Neutrophil (primary cell): ENCODE results near the gene UBL5.

ENCODE experiments used
- H3K27ac ChIP-seq: fragments of 200-600 bp; sonication (generic); 2 replicates; pipeline ENCODE4 v1.5.1; 2016; ENCODE audit warnings: mild to moderate bottlenecking, moderate library complexity
- H3K27me3 ChIP-seq: fragments of 200-600 bp; sonication (generic); 2 replicates; pipeline ENCODE4 v1.6.0; 2016; ENCODE audit warnings: mild to moderate bottlenecking
- H3K36me3 ChIP-seq: fragments of 200-600 bp; sonication (generic); 2 replicates; pipeline ENCODE4 v1.5.1; 2017
- H3K4me1 ChIP-seq, 2 experiments: fragments of 200-600 bp in 1 of 2; sonication (generic) in 1 of 2; 1 replicate in 1 of 2; 2 replicates in 1 of 2; pipeline versions ENCODE4 v1.5.1 to v1.6.1; 2013 to 2016; ENCODE audit warnings: low read depth in 1 of 2, low read length in 1 of 2, mild to moderate bottlenecking in 1 of 2, moderate library complexity in 1 of 2; ENCODE audit not compliant: control insufficient read depth in 1 of 2, insufficient read depth in 1 of 2
- H3K4me3 ChIP-seq, 2 experiments: fragments of 200-600 bp in 1 of 2; sonication (generic) in 1 of 2; 1 replicate in 1 of 2; 2 replicates in 1 of 2; pipeline ENCODE4 v1.5.1; 2013 to 2016; ENCODE audit warnings: low read depth in 1 of 2, low read length in 1 of 2, mild to moderate bottlenecking in 1 of 2, moderate library complexity in 1 of 2
- H3K9me3 ChIP-seq: fragments of 200-600 bp; sonication (generic); 2 replicates; pipeline ENCODE4 v1.5.1; 2016
- TF ChIP-seq, protein P1 (sequence below): fragments of 200-600 bp; sonication (generic); IDR thresholded peaks from 2 replicates; pipeline ENCODE4 v1.5.1; 2016; ENCODE audit warnings: antibody characterized with exemption

The UBL5 gene

GRCh38 chr19:9868983-9869617 is 41.4 kb downstream of the UBL5 start:
- H3K36me3 ChIP-seq = no peaks in the 10 kb centered on the region
- H3K4me3 ChIP-seq = no peak overlapping the region
- TF ChIP-seq, protein P1, sequence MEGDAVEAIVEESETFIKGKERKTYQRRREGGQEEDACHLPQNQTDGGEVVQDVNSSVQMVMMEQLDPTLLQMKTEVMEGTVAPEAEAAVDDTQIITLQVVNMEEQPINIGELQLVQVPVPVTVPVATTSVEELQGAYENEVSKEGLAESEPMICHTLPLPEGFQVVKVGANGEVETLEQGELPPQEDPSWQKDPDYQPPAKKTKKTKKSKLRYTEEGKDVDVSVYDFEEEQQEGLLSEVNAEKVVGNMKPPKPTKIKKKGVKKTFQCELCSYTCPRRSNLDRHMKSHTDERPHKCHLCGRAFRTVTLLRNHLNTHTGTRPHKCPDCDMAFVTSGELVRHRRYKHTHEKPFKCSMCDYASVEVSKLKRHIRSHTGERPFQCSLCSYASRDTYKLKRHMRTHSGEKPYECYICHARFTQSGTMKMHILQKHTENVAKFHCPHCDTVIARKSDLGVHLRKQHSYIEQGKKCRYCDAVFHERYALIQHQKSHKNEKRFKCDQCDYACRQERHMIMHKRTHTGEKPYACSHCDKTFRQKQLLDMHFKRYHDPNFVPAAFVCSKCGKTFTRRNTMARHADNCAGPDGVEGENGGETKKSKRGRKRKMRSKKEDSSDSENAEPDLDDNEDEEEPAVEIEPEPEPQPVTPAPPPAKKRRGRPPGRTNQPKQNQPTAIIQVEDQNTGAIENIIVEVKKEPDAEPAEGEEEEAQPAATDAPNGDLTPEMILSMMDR = no peak
- H3K4me1 ChIP-seq = no peaks in the 10 kb centered on the region
- no peak overlapping the region for H3K27ac ChIP-seq
- no peaks in the 10 kb centered on the region for H3K27me3 ChIP-seq
- H3K9me3 ChIP-seq = no peaks in the 10 kb centered on the region

DNA sequence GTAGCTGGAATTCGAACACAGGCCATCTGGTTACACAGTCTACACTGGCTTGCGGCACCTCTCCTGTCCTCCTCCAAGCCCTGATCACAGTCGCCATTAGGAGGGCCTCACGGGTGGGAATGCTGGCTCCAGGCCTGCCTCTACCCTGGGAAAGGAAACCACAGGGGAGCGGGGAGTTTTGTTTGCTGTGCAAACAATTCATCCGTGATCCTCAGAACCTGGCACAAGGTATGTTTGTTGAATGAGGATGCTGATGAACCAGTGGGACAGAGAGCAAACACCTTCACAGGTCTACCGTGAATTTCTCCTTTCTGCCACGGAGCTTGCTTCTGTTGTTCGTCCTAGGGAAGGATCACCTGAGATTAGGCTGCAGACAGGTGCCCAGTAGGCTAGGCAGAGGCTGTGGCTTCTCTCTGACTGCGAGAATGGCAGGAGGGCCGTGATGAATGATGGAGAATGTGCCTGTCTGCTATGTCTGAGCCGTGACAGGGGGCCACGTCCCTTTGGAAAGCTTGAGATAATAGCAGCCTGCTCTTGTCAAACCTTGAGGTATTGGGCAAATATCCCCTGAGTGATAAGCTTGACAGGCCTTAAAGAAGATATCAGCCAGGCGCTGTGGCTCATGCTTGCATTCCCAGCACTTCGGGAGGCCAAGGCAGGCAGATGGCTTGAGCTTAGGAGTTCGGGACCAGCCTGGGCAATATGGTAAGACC is 44.1 kb downstream of the UBL5 start:
- Histone ChIP-seq H3K36me3 (no peaks in the 10 kb centered on the region), H3K4me1 (no peaks in the 10 kb centered on the region), H3K27ac (no peak overlapping the region), H3K4me3 (no peak overlapping the region), H3K9me3 (no peaks in the 10 kb centered on the region), H3K27me3 (no peaks in the 10 kb centered on the region)
- TF ChIP-seq, protein P1 = no peak

DNA sequence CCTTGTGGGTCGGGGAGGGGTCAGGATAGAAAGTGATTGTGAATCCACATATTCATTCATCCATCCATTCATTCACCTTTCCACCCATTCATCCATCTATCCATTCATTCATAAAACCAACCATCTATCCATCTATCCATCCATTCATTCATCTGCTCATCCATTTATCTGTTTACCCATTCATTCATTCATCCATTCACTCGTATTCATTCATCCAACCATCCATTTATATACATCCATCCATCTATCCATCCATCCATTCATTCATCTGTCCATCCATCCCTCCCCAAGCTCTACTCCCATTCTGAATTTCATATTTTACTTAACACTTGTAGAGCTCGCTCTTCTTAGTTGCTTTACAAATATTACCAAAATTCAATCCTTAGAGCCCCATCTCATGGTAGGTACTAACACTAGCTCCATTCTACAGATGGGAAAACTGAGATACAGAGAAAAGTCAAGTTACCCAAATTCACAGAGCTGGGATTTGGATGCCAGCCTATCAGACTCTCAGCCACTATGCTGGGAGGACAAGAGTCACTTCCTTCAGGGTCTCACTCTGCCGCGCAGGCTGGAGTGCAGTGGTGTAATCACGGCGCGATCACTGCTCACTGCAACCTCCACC is 45.0 kb downstream of the UBL5 start:
- Histone ChIP-seq H3K36me3 (no peaks in the 10 kb centered on the region), H3K27me3 (no peaks in the 10 kb centered on the region), H3K4me3 (no peak overlapping the region), H3K9me3 (no peaks in the 10 kb centered on the region), H3K27ac (no peak overlapping the region), H3K4me1 (no peaks in the 10 kb centered on the region)
- TF ChIP-seq, protein P1 = no peak

DNA sequence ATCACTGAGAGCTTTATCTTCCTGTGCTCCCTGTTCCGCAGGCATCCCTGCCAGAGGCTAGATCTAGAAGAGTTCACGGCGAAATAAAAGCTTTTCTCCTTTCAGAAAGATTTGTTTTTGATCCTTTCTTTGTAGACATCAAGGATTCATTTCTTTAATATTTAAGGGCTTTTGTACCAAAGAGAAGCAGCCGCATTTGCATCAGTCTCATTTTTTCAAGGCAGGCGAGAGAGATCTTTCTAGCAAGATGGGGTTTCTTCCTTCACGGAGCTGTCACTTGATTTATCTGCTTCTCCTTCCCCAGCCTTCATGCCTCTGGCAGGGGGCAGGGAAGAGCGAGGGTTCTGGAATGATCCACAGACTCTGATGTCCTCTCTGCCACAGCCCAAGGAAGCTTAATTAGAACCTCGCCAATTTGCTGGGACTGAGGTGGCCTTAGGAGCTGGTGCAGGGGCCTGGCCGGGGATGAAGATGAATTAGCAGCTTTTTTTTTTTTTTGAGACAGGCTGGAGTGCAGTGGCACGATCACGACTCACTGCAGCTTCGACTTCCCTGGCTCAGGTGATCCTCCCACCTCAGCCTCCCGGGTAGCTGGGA is 47.4 kb downstream of the UBL5 start:
- Histone ChIP-seq H3K27ac (no peak overlapping the region), H3K36me3 (no peaks in the 10 kb centered on the region), H3K27me3 (no peaks in the 10 kb centered on the region), H3K9me3 (no peaks in the 10 kb centered on the region), H3K4me1 (no peaks in the 10 kb centered on the region), H3K4me3 (no peak overlapping the region)
- TF ChIP-seq, protein P1 = no peak

DNA sequence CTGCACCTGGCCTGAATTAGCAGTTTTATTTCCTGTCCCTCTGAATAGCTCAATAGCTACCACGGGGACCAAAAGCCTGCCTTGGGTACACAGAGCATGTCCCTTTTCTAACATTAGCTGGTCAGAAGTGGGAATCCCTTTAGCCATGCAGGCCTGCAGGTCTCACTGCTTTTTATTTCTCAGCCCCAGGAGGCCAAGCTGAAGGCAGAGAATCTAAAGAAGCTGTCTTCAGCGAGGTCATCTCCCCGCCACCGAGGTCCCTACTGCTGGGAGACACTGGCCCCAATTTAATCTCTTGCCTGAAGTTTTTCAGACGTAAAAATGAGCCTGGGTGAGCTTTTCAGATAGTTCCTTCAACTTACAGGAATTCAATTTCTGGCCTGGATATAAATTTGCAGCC is 48.1 kb downstream of the UBL5 start:
- no peaks in the 10 kb centered on the region for H3K27me3 ChIP-seq
- no peaks in the 10 kb centered on the region for H3K36me3 ChIP-seq
- no peaks in the 10 kb centered on the region for H3K9me3 ChIP-seq
- H3K4me1 ChIP-seq = no peaks in the 10 kb centered on the region
- no peak overlapping the region for H3K27ac ChIP-seq
- TF ChIP-seq, protein P1 = no peak
- no peak overlapping the region for H3K4me3 ChIP-seq
